Measurements from ENCODE around the gene MEDAG. TPM values are rescaled to one million over a fixed set of nuclear protein-coding genes. Genes with fewer than 3 reads are reported as not detected.

Gene MEDAG
- total RNA-seq, 1 experiment from 2014 or later, result 0.67 TPM

DNA sequence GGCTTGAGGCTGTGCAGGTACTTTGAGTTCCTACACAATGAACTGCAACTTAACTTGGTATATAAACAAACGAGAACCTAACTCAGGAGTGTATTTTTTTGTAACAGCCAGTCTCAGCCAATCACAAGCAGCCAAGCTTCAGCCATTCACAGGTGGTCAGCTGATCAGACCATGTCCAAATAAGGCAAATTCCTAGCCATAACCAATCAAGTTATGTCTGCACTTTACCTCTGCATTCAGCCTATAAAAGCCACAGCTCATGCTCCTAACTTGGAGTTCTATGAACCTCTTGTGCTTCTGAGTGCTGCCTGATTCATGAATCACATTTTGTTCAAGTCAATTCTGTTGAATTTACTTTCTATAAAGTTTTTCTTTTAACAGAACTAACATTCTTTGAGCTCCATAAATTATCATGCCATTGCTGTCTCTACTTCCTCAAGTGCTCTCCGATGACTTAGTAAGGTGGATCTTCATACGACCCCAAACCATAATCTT, 16.8 kb upstream of the MEDAG start:
- POLR2A ChIA-PET, result no interaction called here
- no peak for ATAC-seq

DNA sequence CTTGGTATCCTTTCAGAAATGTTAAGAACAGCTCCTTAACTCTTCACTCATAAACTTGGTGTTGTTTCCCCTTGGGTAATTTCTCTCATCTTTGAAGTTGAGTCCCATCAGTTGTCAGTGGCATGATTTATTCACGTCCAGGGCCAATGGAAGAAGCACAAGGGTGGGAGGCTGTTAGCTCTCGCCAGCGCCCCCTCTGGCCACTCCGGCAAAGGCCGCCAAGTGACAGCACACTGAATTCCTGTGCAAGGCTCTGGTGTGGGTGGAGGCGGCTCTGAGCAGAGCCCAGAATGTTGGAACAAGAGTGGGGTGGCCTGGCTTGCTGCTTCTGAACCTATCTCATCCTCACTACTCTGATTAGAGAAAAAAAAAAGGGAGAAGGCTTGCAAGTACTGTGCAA, 13.1 kb upstream of the MEDAG start:
- intact Hi-C loops (cut with micrococcal nuclease; ENCODE audit: unreplicated experiment), result no loop called here
- no peak overlapping the region for H3K4me3 ChIP-seq (ENCODE audit: low read depth in 2 of 2, low read length in 2 of 2)
- CTCF ChIA-PET, result no interaction called here
- TF ChIP-seq POLR2AphosphoS5 (IDR thresholded peaks at IDR 0.05; ENCODE audit: low read depth, low read length), result no peak
- TF ChIP-seq, protein P1, sequence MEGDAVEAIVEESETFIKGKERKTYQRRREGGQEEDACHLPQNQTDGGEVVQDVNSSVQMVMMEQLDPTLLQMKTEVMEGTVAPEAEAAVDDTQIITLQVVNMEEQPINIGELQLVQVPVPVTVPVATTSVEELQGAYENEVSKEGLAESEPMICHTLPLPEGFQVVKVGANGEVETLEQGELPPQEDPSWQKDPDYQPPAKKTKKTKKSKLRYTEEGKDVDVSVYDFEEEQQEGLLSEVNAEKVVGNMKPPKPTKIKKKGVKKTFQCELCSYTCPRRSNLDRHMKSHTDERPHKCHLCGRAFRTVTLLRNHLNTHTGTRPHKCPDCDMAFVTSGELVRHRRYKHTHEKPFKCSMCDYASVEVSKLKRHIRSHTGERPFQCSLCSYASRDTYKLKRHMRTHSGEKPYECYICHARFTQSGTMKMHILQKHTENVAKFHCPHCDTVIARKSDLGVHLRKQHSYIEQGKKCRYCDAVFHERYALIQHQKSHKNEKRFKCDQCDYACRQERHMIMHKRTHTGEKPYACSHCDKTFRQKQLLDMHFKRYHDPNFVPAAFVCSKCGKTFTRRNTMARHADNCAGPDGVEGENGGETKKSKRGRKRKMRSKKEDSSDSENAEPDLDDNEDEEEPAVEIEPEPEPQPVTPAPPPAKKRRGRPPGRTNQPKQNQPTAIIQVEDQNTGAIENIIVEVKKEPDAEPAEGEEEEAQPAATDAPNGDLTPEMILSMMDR (IDR thresholded peaks at IDR 0.05), result peak; percentile 69
- POLR2A ChIA-PET, result interaction anchor here (0.7 kb wide), 1 partner anchor 260 kb away, joined by 3 read pairs; no protein-coding TSS in a partner anchor
- H3K36me3 ChIP-seq (ENCODE audit: control insufficient read depth, insufficient read depth, low read length), result no peaks in the 10 kb centered on the region
- in situ Hi-C loops (cut with HindIII; ENCODE audit: low pct_unique_long_range_greater_than_20kb, low sequenced_read_pairs), result no loop called here
- H3K9me3 ChIP-seq (ENCODE audit: control insufficient read depth, insufficient read depth, low read depth, low read length), result no peaks in the 10 kb centered on the region
- H3K27ac ChIP-seq (ENCODE audit: low read length), result no peak overlapping the region
- no TSS peak for BruUV-seq (replicated peaks)
- no peaks in the 10 kb centered on the region for H3K4me1 ChIP-seq (ENCODE audit: control insufficient read depth, insufficient read depth, low read length)
- ATAC-seq (peak; percentile 60; the same call in 1 of the 2 replicates), DNase-seq (ENCODE audit: low read depth, low spot score) (no peak)
- no peaks in the 10 kb centered on the region for H3K27me3 ChIP-seq (ENCODE audit: control insufficient read depth, insufficient read depth, low read length)

More for the DNA sequence above, 16.8 kb upstream of the MEDAG start:
- in situ Hi-C loops (cut with HindIII; ENCODE audit: low pct_unique_long_range_greater_than_20kb, low sequenced_read_pairs) (no loop called here), intact Hi-C loops (cut with micrococcal nuclease; ENCODE audit: unreplicated experiment) (no loop called here)
- no peak for DNase-seq (ENCODE audit: low read depth, low spot score)
- no peaks in the 10 kb centered on the region for H3K27me3 ChIP-seq (ENCODE audit: control insufficient read depth, insufficient read depth, low read length)
- no peak overlapping the region for H3K27ac ChIP-seq (ENCODE audit: low read length)
- TF ChIP-seq, protein P2, sequence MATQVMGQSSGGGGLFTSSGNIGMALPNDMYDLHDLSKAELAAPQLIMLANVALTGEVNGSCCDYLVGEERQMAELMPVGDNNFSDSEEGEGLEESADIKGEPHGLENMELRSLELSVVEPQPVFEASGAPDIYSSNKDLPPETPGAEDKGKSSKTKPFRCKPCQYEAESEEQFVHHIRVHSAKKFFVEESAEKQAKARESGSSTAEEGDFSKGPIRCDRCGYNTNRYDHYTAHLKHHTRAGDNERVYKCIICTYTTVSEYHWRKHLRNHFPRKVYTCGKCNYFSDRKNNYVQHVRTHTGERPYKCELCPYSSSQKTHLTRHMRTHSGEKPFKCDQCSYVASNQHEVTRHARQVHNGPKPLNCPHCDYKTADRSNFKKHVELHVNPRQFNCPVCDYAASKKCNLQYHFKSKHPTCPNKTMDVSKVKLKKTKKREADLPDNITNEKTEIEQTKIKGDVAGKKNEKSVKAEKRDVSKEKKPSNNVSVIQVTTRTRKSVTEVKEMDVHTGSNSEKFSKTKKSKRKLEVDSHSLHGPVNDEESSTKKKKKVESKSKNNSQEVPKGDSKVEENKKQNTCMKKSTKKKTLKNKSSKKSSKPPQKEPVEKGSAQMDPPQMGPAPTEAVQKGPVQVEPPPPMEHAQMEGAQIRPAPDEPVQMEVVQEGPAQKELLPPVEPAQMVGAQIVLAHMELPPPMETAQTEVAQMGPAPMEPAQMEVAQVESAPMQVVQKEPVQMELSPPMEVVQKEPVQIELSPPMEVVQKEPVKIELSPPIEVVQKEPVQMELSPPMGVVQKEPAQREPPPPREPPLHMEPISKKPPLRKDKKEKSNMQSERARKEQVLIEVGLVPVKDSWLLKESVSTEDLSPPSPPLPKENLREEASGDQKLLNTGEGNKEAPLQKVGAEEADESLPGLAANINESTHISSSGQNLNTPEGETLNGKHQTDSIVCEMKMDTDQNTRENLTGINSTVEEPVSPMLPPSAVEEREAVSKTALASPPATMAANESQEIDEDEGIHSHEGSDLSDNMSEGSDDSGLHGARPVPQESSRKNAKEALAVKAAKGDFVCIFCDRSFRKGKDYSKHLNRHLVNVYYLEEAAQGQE (IDR thresholded peaks at IDR 0.05; ENCODE audit: insufficient read depth in 1 of 2, low read depth in 2 of 2, low read length in 1 of 2), result no peak
- TF ChIP-seq SIN3A (IDR thresholded peaks at IDR 0.05; ENCODE audit: borderline replicate concordance, insufficient read depth, low read depth, low read length) (no peak), POLR2AphosphoS5 (IDR thresholded peaks at IDR 0.05; ENCODE audit: low read depth, low read length) (no peak), TCF7L2 (IDR thresholded peaks at IDR 0.05; ENCODE audit: low read depth, low read length) (no peak)
- TF ChIP-seq, protein P1 (IDR thresholded peaks at IDR 0.05), result no peak
- no peaks in the 10 kb centered on the region for H3K4me1 ChIP-seq (ENCODE audit: control insufficient read depth, insufficient read depth, low read length)
- no peaks in the 10 kb centered on the region for H3K36me3 ChIP-seq (ENCODE audit: control insufficient read depth, insufficient read depth, low read length)
- BruUV-seq (replicated peaks), result no TSS peak
- CTCF ChIA-PET, result no interaction called here
- H3K9me3 ChIP-seq (ENCODE audit: control insufficient read depth, insufficient read depth, low read depth, low read length), result no peaks in the 10 kb centered on the region
- no peak overlapping the region for H3K4me3 ChIP-seq (ENCODE audit: low read depth in 2 of 2, low read length in 2 of 2)

Data from Panc1 (cell line).